HG02970 (cell line): ENCODE results near the gene FOXS1.

Source experiments
- ATAC-seq: cut with Tn5 transposase; IDR thresholded peaks from one replicate; pipeline ENCODE4 v1.9.1; 2021; ENCODE audit warnings: mild to moderate bottlenecking, moderate library complexity, moderate number of reproducible peaks; ENCODE audit not compliant: unreplicated experiment, low FRiP score

Gene FOXS1

GRCh38 chr20:31861385-31862156 is 16.2 kb upstream of the FOXS1 start:
- no peak for ATAC-seq

- no peak for ATAC-seq
These were observed 15.7 kb upstream of the FOXS1 start for GRCh38 chr20:31861135-31861384.

GRCh38 chr20:31860390-31861134 is 15.2 kb upstream of the FOXS1 start:
- no peak for ATAC-seq

- ATAC-seq: no peak
These were observed 14.6 kb upstream of the FOXS1 start for GRCh38 chr20:31859998-31860380.

- ATAC-seq: no peak
These were observed 14.0 kb upstream of the FOXS1 start for GRCh38 chr20:31859266-31859997.

GRCh38 chr20:31858760-31859083 is 13.3 kb upstream of the FOXS1 start:
- ATAC-seq: no peak

- no peak for ATAC-seq
These were observed 12.7 kb upstream of the FOXS1 start for GRCh38 chr20:31857861-31858759.

GRCh38 chr20:31856516-31856915 is 11.1 kb upstream of the FOXS1 start:
- no peak for ATAC-seq

- no peak for ATAC-seq
These were observed 8.1 kb upstream of the FOXS1 start for GRCh38 chr20:31853481-31853880.

GRCh38 chr20:31851240-31851955 is 6.0 kb upstream of the FOXS1 start:
- no peak for ATAC-seq

GRCh38 chr20:31849306-31849930 is 4.0 kb upstream of the FOXS1 start:
- no peak for ATAC-seq

- ATAC-seq: no peak
These were observed 2.9 kb upstream of the FOXS1 start for GRCh38 chr20:31848088-31848999.

- no peak for ATAC-seq
These were observed 1.4 kb upstream of the FOXS1 start for GRCh38 chr20:31846793-31847138.

- ATAC-seq: no peak
These were observed 586 bp downstream of the FOXS1 start for GRCh38 chr20:31844737-31845299.

GRCh38 chr20:31843881-31844280 is 1.5 kb downstream of the FOXS1 start:
- ATAC-seq: no peak

- ATAC-seq: no peak
These were observed 2.1 kb downstream of the FOXS1 start for GRCh38 chr20:31843288-31843687.

- ATAC-seq: no peak
These were observed 2.8 kb downstream of the FOXS1 start for GRCh38 chr20:31842471-31843157.

GRCh38 chr20:31841928-31842327 is 3.5 kb downstream of the FOXS1 start:
- no peak for ATAC-seq
